GM12865 (cell line): ENCODE results near the gene PLPP3.

ENCODE experiments used
- DNase-seq: peaks from one replicate; pipeline ENCODE4 v3.0.0; 2010; ENCODE audit warnings: low read depth
- H3K4me3 ChIP-seq: 2 replicates; pipeline ENCODE4 v1.5.1; 2011; ENCODE audit warnings: mild to moderate bottlenecking, low read depth, low read length, control low read depth
- CTCF ChIP-seq: IDR thresholded peaks from 2 replicates; pipeline ENCODE4 v1.5.1; 2011; ENCODE audit warnings: low read length, control low read depth, low read depth, inconsistent platforms; ENCODE audit not compliant: insufficient read depth; ENCODE audit errors: missing control alignments

PLPP3 gene

GRCh38 chr1:56572334-56573050 lies 6.9 kb downstream of the PLPP3 start:
- no peak for DNase-seq
- no peak for TF ChIP-seq CTCF
- no peak overlapping the region for H3K4me3 ChIP-seq

- TF ChIP-seq CTCF, result no peak
- DNase-seq, result no peak
- H3K4me3 ChIP-seq, result no peak overlapping the region
These were observed 7.9 kb downstream of the PLPP3 start for GRCh38 chr1:56571448-56571847.

GRCh38 chr1:56570924-56571372 lies 8.4 kb downstream of the PLPP3 start:
- DNase-seq, result no peak
- TF ChIP-seq CTCF, result no peak
- H3K4me3 ChIP-seq, result no peak overlapping the region

GRCh38 chr1:56569661-56570060 lies 9.7 kb downstream of the PLPP3 start:
- no peak for TF ChIP-seq CTCF
- H3K4me3 ChIP-seq, result no peak overlapping the region
- DNase-seq, result no peak

GRCh38 chr1:56566994-56567393 lies 12.4 kb downstream of the PLPP3 start:
- no peak for DNase-seq
- no peak for TF ChIP-seq CTCF
- no peak overlapping the region for H3K4me3 ChIP-seq

GRCh38 chr1:56566061-56566744 lies 13.2 kb downstream of the PLPP3 start:
- TF ChIP-seq CTCF, result no peak
- no peak overlapping the region for H3K4me3 ChIP-seq
- DNase-seq, result no peak
